Endodermal cell (in vitro differentiated cells): Measurements from ENCODE around the gene RARRES1. TPM values are rescaled to one million over a fixed set of nuclear protein-coding genes. Genes with fewer than 3 reads are reported as not detected.

Experiments
- DNase-seq: peaks from one replicate; pipeline ENCODE4 v3.0.0-alpha.2; 2017
- H3K27ac ChIP-seq: 2 replicates; pipeline ENCODE4 v1.5.1; 2013; ENCODE audit warnings: mild to moderate bottlenecking, low read depth, low read length, moderate library complexity
- H3K27me3 ChIP-seq: 2 replicates; pipeline ENCODE4 v1.6.1; 2013; ENCODE audit warnings: mild to moderate bottlenecking, low read length, moderate library complexity; ENCODE audit not compliant: insufficient read depth, control insufficient read depth, poor library complexity, severe bottlenecking
- H3K36me3 ChIP-seq: 2 replicates; pipeline ENCODE4 v1.7.0; 2013; ENCODE audit warnings: mild to moderate bottlenecking, low read length, moderate library complexity; ENCODE audit not compliant: control insufficient read depth, insufficient read depth
- H3K4me1 ChIP-seq: one replicate; pipeline ENCODE4 v1.7.0; 2013; ENCODE audit warnings: low read length; ENCODE audit not compliant: control insufficient read depth, insufficient read depth
- H3K4me3 ChIP-seq: 2 replicates; pipeline ENCODE4 v1.5.1; 2013; ENCODE audit warnings: mild to moderate bottlenecking, low read length, moderate library complexity
- H3K9ac ChIP-seq: 2 replicates; pipeline ENCODE4 v1.6.1; 2013; ENCODE audit warnings: mild to moderate bottlenecking, low read length, moderate library complexity; ENCODE audit not compliant: poor library complexity, severe bottlenecking; ENCODE audit errors: extremely low read depth
- H3K9me3 ChIP-seq: 2 replicates; pipeline ENCODE4 v1.6.1; 2013; ENCODE audit warnings: mild to moderate bottlenecking, low read length, moderate library complexity; ENCODE audit not compliant: control insufficient read depth
- H3K27ac Mint-ChIP-seq: 2 replicates; pipeline ENCODE4 v1.8.0; 2020; ENCODE audit warnings: mixed read lengths
- H3K27me3 Mint-ChIP-seq: 2 replicates; pipeline ENCODE4 v1.8.0; 2021; ENCODE audit warnings: mild to moderate bottlenecking, mixed read lengths; ENCODE audit not compliant: insufficient read depth
- H3K36me3 Mint-ChIP-seq: 2 replicates; pipeline ENCODE4 v1.8.0; 2020; ENCODE audit warnings: low read depth, mixed read lengths
- H3K4me1 Mint-ChIP-seq: 2 replicates; pipeline ENCODE4 v1.8.0; 2020; ENCODE audit warnings: mixed read lengths
- H3K4me3 Mint-ChIP-seq: 2 replicates; pipeline ENCODE4 v1.8.0; 2020; ENCODE audit warnings: mild to moderate bottlenecking, moderate library complexity, mixed read lengths
- H3K9me3 Mint-ChIP-seq: 2 replicates; pipeline ENCODE4 v1.8.0; 2020; ENCODE audit warnings: mild to moderate bottlenecking, mixed read lengths
- WGBS, 2 experiments: methylation state at CpG; one replicate each; pipeline versions ENCODE4 v1.1.5 to v1.1.7; 2013; ENCODE audit warnings: missing lambda C conversion rate in 2 of 2, mixed read lengths in 1 of 2; ENCODE audit not compliant: insufficient coverage in 1 of 2, insufficient read length in 1 of 2; 5-methylcytosine and 5-hydroxymethylcytosine counted together
- total RNA-seq, 2 donors: library from RNA; stranded (reverse); fragmentation: NEBNext Ultra II Directional in 1 of 2; extraction: Animal tissue kit (Norgen Biotek cat#: 25700) in 1 of 2; gene quantifications; 2 replicates in 1 of 2; 3 replicates in 1 of 2; pipeline ENCODE4 v1.2.1, GENCODE V29; 2021
- TF ChIP-seq, protein P1 (sequence below): fragments of 200-600 bp; sonication (generic); conservative IDR thresholded peaks from 2 replicates; pipeline ENCODE4 v1.5.0; 2021; ENCODE audit warnings: antibody characterized with exemption, mild to moderate bottlenecking

Gene RARRES1
- total RNA-seq, 2 donors from 2014 or later, result 0.58 to 0.95 TPM

DNA sequence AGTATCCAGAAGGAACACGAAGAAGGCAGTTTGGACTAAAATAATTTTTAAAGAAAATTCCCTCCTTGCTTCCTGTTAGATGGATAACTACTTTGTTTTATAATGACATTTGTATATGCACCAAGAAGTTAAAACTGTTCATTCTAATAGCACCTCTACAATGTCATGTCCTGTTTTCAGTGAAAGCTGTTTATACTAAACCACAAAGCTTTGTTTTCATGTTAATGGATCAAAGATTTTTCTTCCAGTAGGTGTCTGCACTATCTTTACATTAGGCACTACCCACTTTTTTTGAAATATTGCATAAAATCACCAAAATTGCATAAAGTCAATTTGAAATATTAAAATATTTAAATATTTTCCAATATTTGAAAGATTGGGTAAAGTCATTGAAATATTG, 10.1 kb downstream of the RARRES1 start:
- H3K4me1 Mint-ChIP-seq, result peaks cover 3% of the 10 kb centered on the region
- no peak overlapping the region for H3K9ac ChIP-seq
- TF ChIP-seq, protein P1, sequence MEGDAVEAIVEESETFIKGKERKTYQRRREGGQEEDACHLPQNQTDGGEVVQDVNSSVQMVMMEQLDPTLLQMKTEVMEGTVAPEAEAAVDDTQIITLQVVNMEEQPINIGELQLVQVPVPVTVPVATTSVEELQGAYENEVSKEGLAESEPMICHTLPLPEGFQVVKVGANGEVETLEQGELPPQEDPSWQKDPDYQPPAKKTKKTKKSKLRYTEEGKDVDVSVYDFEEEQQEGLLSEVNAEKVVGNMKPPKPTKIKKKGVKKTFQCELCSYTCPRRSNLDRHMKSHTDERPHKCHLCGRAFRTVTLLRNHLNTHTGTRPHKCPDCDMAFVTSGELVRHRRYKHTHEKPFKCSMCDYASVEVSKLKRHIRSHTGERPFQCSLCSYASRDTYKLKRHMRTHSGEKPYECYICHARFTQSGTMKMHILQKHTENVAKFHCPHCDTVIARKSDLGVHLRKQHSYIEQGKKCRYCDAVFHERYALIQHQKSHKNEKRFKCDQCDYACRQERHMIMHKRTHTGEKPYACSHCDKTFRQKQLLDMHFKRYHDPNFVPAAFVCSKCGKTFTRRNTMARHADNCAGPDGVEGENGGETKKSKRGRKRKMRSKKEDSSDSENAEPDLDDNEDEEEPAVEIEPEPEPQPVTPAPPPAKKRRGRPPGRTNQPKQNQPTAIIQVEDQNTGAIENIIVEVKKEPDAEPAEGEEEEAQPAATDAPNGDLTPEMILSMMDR, result no peak
- no peak overlapping the region for H3K4me3 ChIP-seq
- no peak overlapping the region for H3K4me3 Mint-ChIP-seq
- no CpG with 5 or more reads among the region's 1 CpG for WGBS, 2 experiments
- H3K36me3 ChIP-seq, result no peaks in the 10 kb centered on the region
- no peaks in the 10 kb centered on the region for H3K4me1 ChIP-seq
- no peaks in the 10 kb centered on the region for H3K9me3 Mint-ChIP-seq
- no peaks in the 10 kb centered on the region for H3K27me3 ChIP-seq
- DNase-seq, result no peak
- no peaks in the 10 kb centered on the region for H3K9me3 ChIP-seq
- H3K27ac Mint-ChIP-seq, result no peak overlapping the region
- H3K36me3 Mint-ChIP-seq, result peaks cover 9% of the 10 kb centered on the region
- H3K27me3 Mint-ChIP-seq, result no peaks in the 10 kb centered on the region
- H3K27ac ChIP-seq, result no peak overlapping the region

DNA sequence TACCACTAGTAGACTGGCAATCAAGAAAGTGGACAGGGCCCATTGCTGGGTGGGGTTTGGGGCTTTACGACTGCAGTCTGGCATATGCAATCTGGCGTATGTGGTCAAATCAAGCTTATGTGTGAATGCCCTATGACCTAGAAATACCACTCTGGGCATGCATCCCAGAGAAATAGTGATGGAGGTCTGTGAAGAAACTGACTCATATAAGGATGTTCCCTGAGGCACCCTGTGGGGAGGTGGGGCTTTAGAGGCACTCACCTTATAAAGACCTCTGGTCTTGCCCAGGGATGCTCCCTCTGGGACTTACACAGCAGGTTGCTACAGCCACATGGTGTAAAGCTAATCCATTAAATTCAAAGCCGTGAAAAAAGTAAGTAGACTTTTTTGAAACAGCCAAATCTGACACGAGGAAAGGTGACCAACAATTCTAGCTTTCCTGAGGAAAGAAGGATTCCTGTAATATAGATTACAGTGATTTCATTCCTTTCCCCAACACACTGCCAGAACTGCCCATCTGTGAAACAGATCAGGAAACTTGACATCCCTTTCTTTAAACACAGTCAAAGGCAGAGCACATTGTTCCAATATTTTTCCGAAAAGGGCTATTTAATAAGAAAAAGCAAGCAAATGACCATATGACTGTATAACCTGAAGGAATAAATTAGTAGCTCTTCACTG, 13.6 kb downstream of the RARRES1 start:
- no peak overlapping the region for H3K4me3 ChIP-seq
- no peaks in the 10 kb centered on the region for H3K36me3 ChIP-seq
- Mint-ChIP-seq H3K27ac (no peak overlapping the region), H3K36me3 (peaks cover 9% of the 10 kb centered on the region), H3K4me1 (peaks cover 6% of the 10 kb centered on the region), H3K9me3 (no peaks in the 10 kb centered on the region), H3K27me3 (no peaks in the 10 kb centered on the region), H3K4me3 (no peak overlapping the region)
- H3K27me3 ChIP-seq, result no peaks in the 10 kb centered on the region
- no peak overlapping the region for H3K27ac ChIP-seq
- H3K9me3 ChIP-seq, result no peaks in the 10 kb centered on the region
- WGBS, 2 experiments, result 91 to 96% methylated on average over 4 to 5 of the region's 5 CpGs
- TF ChIP-seq, protein P1, result no peak
- no peak overlapping the region for H3K9ac ChIP-seq
- DNase-seq, result no peak
- H3K4me1 ChIP-seq, result no peaks in the 10 kb centered on the region

DNA sequence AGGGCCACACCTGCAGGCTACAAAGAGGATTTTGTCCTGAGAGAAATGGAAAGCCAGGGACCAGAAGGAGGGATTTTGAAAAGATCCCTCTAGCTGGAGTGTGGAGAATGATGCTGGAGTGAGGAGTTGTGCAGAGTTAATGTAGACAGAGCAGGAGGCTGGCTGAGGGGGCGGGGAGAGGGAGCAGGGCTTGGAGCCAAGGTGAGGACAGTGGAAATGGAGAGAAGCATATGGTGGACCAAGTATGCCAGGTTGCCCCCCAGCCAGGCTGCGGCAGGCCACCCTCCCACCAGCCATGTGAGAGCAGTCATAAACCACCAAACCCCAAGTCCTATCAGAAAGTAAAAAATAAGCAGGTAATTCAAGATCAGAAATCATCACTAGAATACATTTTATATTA, 14.7 kb downstream of the RARRES1 start:
- H3K27me3 ChIP-seq, result no peaks in the 10 kb centered on the region
- no peak overlapping the region for H3K9ac ChIP-seq
- H3K36me3 Mint-ChIP-seq, result peaks cover 9% of the 10 kb centered on the region
- no peak overlapping the region for H3K27ac ChIP-seq
- TF ChIP-seq, protein P1, result no peak
- H3K36me3 ChIP-seq, result no peaks in the 10 kb centered on the region
- no peak overlapping the region for H3K27ac Mint-ChIP-seq
- WGBS, 2 experiments, result 86 to 95% methylated on average over 1 to 2 of the region's 2 CpGs
- no peaks in the 10 kb centered on the region for H3K9me3 ChIP-seq
- no peaks in the 10 kb centered on the region for H3K27me3 Mint-ChIP-seq
- H3K9me3 Mint-ChIP-seq, result no peaks in the 10 kb centered on the region
- no peak for DNase-seq
- H3K4me3 Mint-ChIP-seq, result no peak overlapping the region
- no peak overlapping the region for H3K4me3 ChIP-seq
- H3K4me1 ChIP-seq, result peaks cover 4% of the 10 kb centered on the region
- H3K4me1 Mint-ChIP-seq, result peaks cover 13% of the 10 kb centered on the region
